ENCODE data around the gene KLF13. TPM values are rescaled to one million over a fixed set of nuclear protein-coding genes. Genes with fewer than 3 reads are reported as not detected.

The KLF13 gene
- total RNA-seq, 1 experiment from 2014 or later, result 43.1 TPM

GRCh38 chr15:31383139-31383538, 56.5 kb downstream of the KLF13 start:
- in situ Hi-C loops (cut with HindIII; ENCODE audit: low pct_unique_long_range_greater_than_20kb, low sequenced_read_pairs), result no loop called here
- DNase-seq (ENCODE audit: low read depth), result no peak

- in situ Hi-C loops (cut with HindIII; ENCODE audit: low pct_unique_long_range_greater_than_20kb, low sequenced_read_pairs), result no loop called here
- DNase-seq (ENCODE audit: low read depth), result no peak
Measured at GRCh38 chr15:31384568-31384967, 57.9 kb downstream of the KLF13 start.

- no peak for DNase-seq (ENCODE audit: low read depth)
Measured at GRCh38 chr15:31385736-31386135, 59.1 kb downstream of the KLF13 start.

GRCh38 chr15:31387092-31387478, 60.5 kb downstream of the KLF13 start:
- DNase-seq (ENCODE audit: low read depth), result no peak
- in situ Hi-C loops (cut with HindIII; ENCODE audit: low pct_unique_long_range_greater_than_20kb, low sequenced_read_pairs), result no loop called here

More at GRCh38 chr15:31385736-31386135, 59.1 kb downstream of the KLF13 start:
- in situ Hi-C loops (cut with HindIII; ENCODE audit: low pct_unique_long_range_greater_than_20kb, low sequenced_read_pairs), result no loop called here

- in situ Hi-C loops (cut with HindIII; ENCODE audit: low pct_unique_long_range_greater_than_20kb, low sequenced_read_pairs), result no loop called here
- no peak for DNase-seq (ENCODE audit: low read depth)
Measured at GRCh38 chr15:31387479-31388118, 61.0 kb downstream of the KLF13 start.

GRCh38 chr15:31389576-31389975, 62.9 kb downstream of the KLF13 start:
- in situ Hi-C loops (cut with HindIII; ENCODE audit: low pct_unique_long_range_greater_than_20kb, low sequenced_read_pairs), result no loop called here
- DNase-seq (ENCODE audit: low read depth), result no peak

- in situ Hi-C loops (cut with HindIII; ENCODE audit: low pct_unique_long_range_greater_than_20kb, low sequenced_read_pairs), result no loop called here
Measured at GRCh38 chr15:31390029-31390428, 63.4 kb downstream of the KLF13 start.

GRCh38 chr15:31390777-31391486, 64.3 kb downstream of the KLF13 start:
- in situ Hi-C loops (cut with HindIII; ENCODE audit: low pct_unique_long_range_greater_than_20kb, low sequenced_read_pairs), result no loop called here
- DNase-seq (ENCODE audit: low read depth), result no peak

More at GRCh38 chr15:31390029-31390428, 63.4 kb downstream of the KLF13 start:
- DNase-seq (ENCODE audit: low read depth), result no peak

GRCh38 chr15:31391687-31392671, 65.3 kb downstream of the KLF13 start:
- in situ Hi-C loops (cut with HindIII; ENCODE audit: low pct_unique_long_range_greater_than_20kb, low sequenced_read_pairs), result no loop called here
- DNase-seq (ENCODE audit: low read depth), result peak; percentile 35

GRCh38 chr15:31392761-31393401, 66.2 kb downstream of the KLF13 start:
- no peak for DNase-seq (ENCODE audit: low read depth)
- in situ Hi-C loops (cut with HindIII; ENCODE audit: low pct_unique_long_range_greater_than_20kb, low sequenced_read_pairs), result no loop called here

GRCh38 chr15:31393444-31394091, 66.9 kb downstream of the KLF13 start:
- no peak for DNase-seq (ENCODE audit: low read depth)
- in situ Hi-C loops (cut with HindIII; ENCODE audit: low pct_unique_long_range_greater_than_20kb, low sequenced_read_pairs), result no loop called here

GRCh38 chr15:31396881-31397560, 70.4 kb downstream of the KLF13 start:
- in situ Hi-C loops (cut with HindIII; ENCODE audit: low pct_unique_long_range_greater_than_20kb, low sequenced_read_pairs), result no loop called here
- peak; percentile 90 for DNase-seq (ENCODE audit: low read depth)

- DNase-seq (ENCODE audit: low read depth), result no peak
- in situ Hi-C loops (cut with HindIII; ENCODE audit: low pct_unique_long_range_greater_than_20kb, low sequenced_read_pairs), result no loop called here
Measured at GRCh38 chr15:31397851-31398661, 71.4 kb downstream of the KLF13 start.

GRCh38 chr15:31398677-31399301, 72.2 kb downstream of the KLF13 start:
- peak; percentile 11 for DNase-seq (ENCODE audit: low read depth)
- in situ Hi-C loops (cut with HindIII; ENCODE audit: low pct_unique_long_range_greater_than_20kb, low sequenced_read_pairs), result no loop called here

- no peak for DNase-seq (ENCODE audit: low read depth)
Measured at GRCh38 chr15:31399544-31400171, 73.0 kb downstream of the KLF13 start.

More at GRCh38 chr15:31399544-31400171, 73.0 kb downstream of the KLF13 start:
- in situ Hi-C loops (cut with HindIII; ENCODE audit: low pct_unique_long_range_greater_than_20kb, low sequenced_read_pairs), result no loop called here
